Liver (tissue), 9 donors: Measurements from ENCODE around the gene JPH3. TPM values are rescaled to one million over a fixed set of nuclear protein-coding genes. Genes with fewer than 3 reads are reported as not detected.

Source experiments
- DNase-seq: peaks from one replicate; pipeline ENCODE4 v3.0.0-alpha.2; 2017; ENCODE audit warnings: low spot score
- H3K27ac ChIP-seq, 2 donors: one replicate each; pipeline ENCODE4 v1.7.0; 2013; ENCODE audit warnings: inconsistent platforms in 2 of 2, low read length in 2 of 2, control low read depth in 1 of 2, low read depth in 1 of 2, mild to moderate bottlenecking in 1 of 2
- H3K27me3 ChIP-seq, 4 donors: one replicate each; pipeline versions ENCODE4 v1.6.1 to v1.7.0; 2013; ENCODE audit warnings: low read length in 3 of 4, inconsistent platforms in 1 of 4, mild to moderate bottlenecking in 1 of 4, moderate library complexity in 1 of 4; ENCODE audit not compliant: control insufficient read depth in 4 of 4, insufficient read depth in 4 of 4
- H3K36me3 ChIP-seq, 4 donors: one replicate each; pipeline versions ENCODE4 v1.6.1 to v1.7.0; 2013; ENCODE audit warnings: low read length in 3 of 4, mild to moderate bottlenecking in 3 of 4, low read depth in 1 of 4, moderate library complexity in 1 of 4; ENCODE audit not compliant: control insufficient read depth in 4 of 4, insufficient read depth in 3 of 4
- H3K4me1 ChIP-seq, 4 donors: one replicate each; pipeline versions ENCODE4 v1.6.1 to v1.7.0; 2013; ENCODE audit warnings: low read length in 3 of 4, mild to moderate bottlenecking in 3 of 4, moderate library complexity in 1 of 4; ENCODE audit not compliant: control insufficient read depth in 4 of 4, insufficient read depth in 4 of 4
- H3K4me3 ChIP-seq, 3 donors: one replicate each; pipeline versions ENCODE4 v1.6.1 to v1.7.0; 2013; ENCODE audit warnings: low read length in 3 of 3, control low read depth in 1 of 3, low read depth in 1 of 3, mild to moderate bottlenecking in 1 of 3
- H3K9ac ChIP-seq, 2 donors: one replicate each; pipeline ENCODE4 v1.7.0; 2013; ENCODE audit warnings: low read length in 2 of 2, mild to moderate bottlenecking in 2 of 2, moderate library complexity in 2 of 2, control low read depth in 1 of 2, low read depth in 1 of 2
- H3K9me3 ChIP-seq, 4 donors: one replicate each; pipeline versions ENCODE4 v1.6.1 to v1.7.0; 2013; ENCODE audit warnings: low read length in 3 of 4; ENCODE audit not compliant: control insufficient read depth in 4 of 4
- ATF3 ChIP-seq: IDR thresholded peaks from 2 replicates; pipeline ENCODE4 v1.6.1; 2016; ENCODE audit warnings: antibody characterized with exemption
- EGR1 ChIP-seq, 2 donors: IDR thresholded peaks; 2 replicates each; pipeline ENCODE4 v1.6.1; 2016 to 2018; ENCODE audit warnings: antibody characterized with exemption in 2 of 2, low read depth in 2 of 2
- FOXA1 ChIP-seq: IDR thresholded peaks from 2 replicates; pipeline ENCODE4 v1.6.1; 2016; ENCODE audit warnings: antibody characterized with exemption
- FOXA2 ChIP-seq: IDR thresholded peaks from 2 replicates; pipeline ENCODE4 v1.6.1; 2016; ENCODE audit warnings: antibody characterized with exemption
- GABPA ChIP-seq, 2 donors: IDR thresholded peaks in 1 of 2; conservative IDR thresholded peaks in 1 of 2; 2 replicates each; pipeline ENCODE4 v1.6.1; 2016; ENCODE audit warnings: antibody characterized with exemption in 2 of 2, mild to moderate bottlenecking in 1 of 2, moderate library complexity in 1 of 2
- HNF4A ChIP-seq, 2 donors: conservative IDR thresholded peaks; 2 replicates each; pipeline ENCODE4 v1.6.1; 2016; ENCODE audit warnings: antibody characterized with exemption in 2 of 2, mild to moderate bottlenecking in 2 of 2
- HNF4G ChIP-seq: IDR thresholded peaks from 2 replicates; pipeline ENCODE4 v1.6.1; 2016; ENCODE audit warnings: antibody characterized with exemption
- JUND ChIP-seq, 2 donors: IDR thresholded peaks; 2 replicates each; pipeline ENCODE4 v1.6.1; 2016; ENCODE audit warnings: antibody characterized with exemption in 2 of 2
- NR2F2 ChIP-seq: IDR thresholded peaks from 2 replicates; pipeline ENCODE4 v1.6.1; 2016; ENCODE audit warnings: antibody characterized with exemption
- RXRA ChIP-seq, 2 donors: IDR thresholded peaks; 2 replicates each; pipeline ENCODE4 v1.6.1; 2017 to 2018; ENCODE audit warnings: antibody characterized with exemption in 2 of 2, mild to moderate bottlenecking in 1 of 2
- SP1 ChIP-seq: IDR thresholded peaks from 2 replicates; pipeline ENCODE4 v1.6.1; 2018; ENCODE audit warnings: antibody characterized with exemption, mild to moderate bottlenecking
- YY1 ChIP-seq: IDR thresholded peaks from 2 replicates; pipeline ENCODE4 v1.6.1; 2016; ENCODE audit warnings: antibody characterized with exemption, mild to moderate bottlenecking
- whole genome bisulfite sequencing: extraction: QIAGEN DNeasy Blood & Tissue Kit; methylation state at CpG from one replicate; pipeline ENCODE4 v1.1.7; 2013; 5-methylcytosine and 5-hydroxymethylcytosine counted together
- polyA plus RNA-seq, 2 donors: library from polyadenylated mRNA; stranded (reverse) in 1 of 2; unstranded in 1 of 2; fragments of 200-250 nt in 1 of 2; fragments of >200 nt in 1 of 2; fragmentation: Nextera tagmentation in 1 of 2; extraction: Ambion mirVana in 1 of 2; gene quantifications; one replicate each; pipeline versions ENCODE4 v1.2.1 to v1.2.3, GENCODE V29; 2013 to 2015
- total RNA-seq, 2 donors: library from RNA; depleted of rRNA; stranded (reverse); fragments of >200 nt; gene quantifications; one replicate each; pipeline ENCODE4 v1.2.3, GENCODE V29; 2014
- TF ChIP-seq, protein P1 (sequence below): fragments of 150-350 bp; IDR thresholded peaks from 2 replicates; pipeline ENCODE4 v1.5.1; 2017; ENCODE audit warnings: improper control_type of control experiment, low read depth, low read length; ENCODE audit not compliant: missing input control
- TF ChIP-seq, protein P2 (sequence below): IDR thresholded peaks from 2 replicates; pipeline ENCODE4 v1.6.1; 2016; ENCODE audit warnings: antibody characterized with exemption, mild to moderate bottlenecking
- donor health status: healthy.
- donor health status: healthy.
- donor health status: healthy.
- donor health status: healthy.
- donor health status: healthy.

Gene JPH3
- total and polyA plus RNA-seq, 4 donors: under 0.01 to 0.09 (median 0.04) TPM

DNA sequence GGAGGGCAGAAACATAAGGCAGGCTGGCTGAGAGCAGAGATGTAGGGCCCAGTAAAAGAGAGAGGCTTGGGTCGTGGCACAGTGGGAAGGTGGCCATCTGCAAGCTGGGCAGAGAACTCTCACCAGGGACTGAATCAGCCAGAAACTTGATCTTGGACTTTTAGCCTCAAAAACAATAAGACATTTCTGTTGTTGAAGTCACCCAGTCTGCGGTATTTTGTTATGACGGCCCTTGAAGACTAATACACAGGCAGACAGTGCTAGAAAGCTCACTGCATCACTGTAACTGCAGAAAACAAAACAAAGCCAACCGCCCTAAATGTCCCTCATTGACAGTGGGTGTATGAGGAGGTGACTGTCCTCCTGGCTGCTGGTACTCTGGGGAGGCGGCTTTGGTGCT, 3.9 kb upstream of the JPH3 start:
- no peak overlapping the region for H3K9ac ChIP-seq
- H3K9me3 ChIP-seq: peaks cover 0 to 10% (median 8%) of the 10 kb centered on the region in 4 donors
- no peak for DNase-seq
- TF ChIP-seq, protein P1, sequence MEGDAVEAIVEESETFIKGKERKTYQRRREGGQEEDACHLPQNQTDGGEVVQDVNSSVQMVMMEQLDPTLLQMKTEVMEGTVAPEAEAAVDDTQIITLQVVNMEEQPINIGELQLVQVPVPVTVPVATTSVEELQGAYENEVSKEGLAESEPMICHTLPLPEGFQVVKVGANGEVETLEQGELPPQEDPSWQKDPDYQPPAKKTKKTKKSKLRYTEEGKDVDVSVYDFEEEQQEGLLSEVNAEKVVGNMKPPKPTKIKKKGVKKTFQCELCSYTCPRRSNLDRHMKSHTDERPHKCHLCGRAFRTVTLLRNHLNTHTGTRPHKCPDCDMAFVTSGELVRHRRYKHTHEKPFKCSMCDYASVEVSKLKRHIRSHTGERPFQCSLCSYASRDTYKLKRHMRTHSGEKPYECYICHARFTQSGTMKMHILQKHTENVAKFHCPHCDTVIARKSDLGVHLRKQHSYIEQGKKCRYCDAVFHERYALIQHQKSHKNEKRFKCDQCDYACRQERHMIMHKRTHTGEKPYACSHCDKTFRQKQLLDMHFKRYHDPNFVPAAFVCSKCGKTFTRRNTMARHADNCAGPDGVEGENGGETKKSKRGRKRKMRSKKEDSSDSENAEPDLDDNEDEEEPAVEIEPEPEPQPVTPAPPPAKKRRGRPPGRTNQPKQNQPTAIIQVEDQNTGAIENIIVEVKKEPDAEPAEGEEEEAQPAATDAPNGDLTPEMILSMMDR: no peak
- no peak for TF ChIP-seq FOXA1
- no peak for TF ChIP-seq NR2F2
- no peak for TF ChIP-seq JUND (IDR thresholded peaks at IDR 0.05)
- TF ChIP-seq, protein P2, sequence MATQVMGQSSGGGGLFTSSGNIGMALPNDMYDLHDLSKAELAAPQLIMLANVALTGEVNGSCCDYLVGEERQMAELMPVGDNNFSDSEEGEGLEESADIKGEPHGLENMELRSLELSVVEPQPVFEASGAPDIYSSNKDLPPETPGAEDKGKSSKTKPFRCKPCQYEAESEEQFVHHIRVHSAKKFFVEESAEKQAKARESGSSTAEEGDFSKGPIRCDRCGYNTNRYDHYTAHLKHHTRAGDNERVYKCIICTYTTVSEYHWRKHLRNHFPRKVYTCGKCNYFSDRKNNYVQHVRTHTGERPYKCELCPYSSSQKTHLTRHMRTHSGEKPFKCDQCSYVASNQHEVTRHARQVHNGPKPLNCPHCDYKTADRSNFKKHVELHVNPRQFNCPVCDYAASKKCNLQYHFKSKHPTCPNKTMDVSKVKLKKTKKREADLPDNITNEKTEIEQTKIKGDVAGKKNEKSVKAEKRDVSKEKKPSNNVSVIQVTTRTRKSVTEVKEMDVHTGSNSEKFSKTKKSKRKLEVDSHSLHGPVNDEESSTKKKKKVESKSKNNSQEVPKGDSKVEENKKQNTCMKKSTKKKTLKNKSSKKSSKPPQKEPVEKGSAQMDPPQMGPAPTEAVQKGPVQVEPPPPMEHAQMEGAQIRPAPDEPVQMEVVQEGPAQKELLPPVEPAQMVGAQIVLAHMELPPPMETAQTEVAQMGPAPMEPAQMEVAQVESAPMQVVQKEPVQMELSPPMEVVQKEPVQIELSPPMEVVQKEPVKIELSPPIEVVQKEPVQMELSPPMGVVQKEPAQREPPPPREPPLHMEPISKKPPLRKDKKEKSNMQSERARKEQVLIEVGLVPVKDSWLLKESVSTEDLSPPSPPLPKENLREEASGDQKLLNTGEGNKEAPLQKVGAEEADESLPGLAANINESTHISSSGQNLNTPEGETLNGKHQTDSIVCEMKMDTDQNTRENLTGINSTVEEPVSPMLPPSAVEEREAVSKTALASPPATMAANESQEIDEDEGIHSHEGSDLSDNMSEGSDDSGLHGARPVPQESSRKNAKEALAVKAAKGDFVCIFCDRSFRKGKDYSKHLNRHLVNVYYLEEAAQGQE: no peak
- no peak overlapping the region for H3K27ac ChIP-seq
- H3K4me1 ChIP-seq: peaks cover 0 to 6% (median 4%) of the 10 kb centered on the region in 4 donors
- no peak overlapping the region for H3K4me3 ChIP-seq
- H3K36me3 ChIP-seq: no peaks in the 10 kb centered on the region
- peaks cover 0 to 9% (median 3%) of the 10 kb centered on the region in 4 donors for H3K27me3 ChIP-seq
- WGBS: 73% methylated on average over 5 of the region's 5 CpGs

DNA sequence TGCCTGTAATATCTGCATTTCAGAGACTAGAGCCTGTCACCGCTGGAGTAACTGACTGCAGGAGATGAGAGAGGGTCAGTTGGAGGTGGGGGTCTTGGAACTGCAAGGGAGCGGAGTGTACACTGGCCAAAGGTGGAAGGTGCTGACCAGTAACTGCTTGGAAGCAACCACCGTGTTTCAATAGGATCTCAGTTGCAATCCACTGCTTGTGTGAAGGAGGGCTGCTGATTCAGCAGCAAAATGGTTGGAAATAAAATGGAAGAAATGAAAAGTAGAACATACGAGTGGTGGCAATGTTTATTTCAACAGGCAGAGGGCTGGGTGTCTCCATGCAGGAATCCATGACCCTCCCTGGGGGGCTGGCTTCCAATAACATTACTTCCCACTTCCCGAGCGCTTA, 2.1 kb upstream of the JPH3 start:
- peaks cover 0 to 10% (median 8%) of the 10 kb centered on the region in 4 donors for H3K9me3 ChIP-seq

More for the DNA sequence above, 2.1 kb upstream of the JPH3 start:
- H3K9ac ChIP-seq: no peak overlapping the region
- H3K4me3 ChIP-seq: no peak overlapping the region
- peaks cover 0 to 14% (median 7%) of the 10 kb centered on the region in 4 donors for H3K27me3 ChIP-seq
- H3K27ac ChIP-seq: no peak overlapping the region
- no peak for DNase-seq
- no peak for TF ChIP-seq SP1
- no peak for TF ChIP-seq ATF3
- no peak for TF ChIP-seq RXRA (IDR thresholded peaks at IDR 0.05)
- no peak for TF ChIP-seq EGR1 (IDR thresholded peaks at IDR 0.05; ENCODE audit: low read depth in 2 of 2)
- no peak for TF ChIP-seq FOXA1
- TF ChIP-seq GABPA (IDR thresholded peaks at IDR 0.05 in 1 of 2, conservative IDR thresholded peaks at IDR 0.05 in 1 of 2): no peak
- no peak for TF ChIP-seq YY1
- TF ChIP-seq FOXA2: no peak
- TF ChIP-seq HNF4G: no peak
- TF ChIP-seq, protein P1: no peak
- TF ChIP-seq HNF4A (conservative IDR thresholded peaks at IDR 0.05): no peak
- peaks cover 0 to 6% (median 4%) of the 10 kb centered on the region in 4 donors for H3K4me1 ChIP-seq
- WGBS: 59% methylated on average over 6 of the region's 6 CpGs
- H3K36me3 ChIP-seq: no peaks in the 10 kb centered on the region
